ENCODE measurements around the gene SLC6A3. TPM values are rescaled to one million over a fixed set of nuclear protein-coding genes. Genes with fewer than 3 reads are reported as not detected.

Gene SLC6A3
- total and polyA plus RNA-seq, 3 donors from 2014 or later, result 0.55 to 1.5 (median 0.83) TPM

- Histone ChIP-seq H3K27ac (no peak overlapping the region), H3K4me3 (no peak overlapping the region), H3K4me1 (no peaks in the 10 kb centered on the region), H3K27me3 (no peaks in the 10 kb centered on the region), H3K36me3 (ENCODE audit: low read depth, missing control alignments) (no peaks in the 10 kb centered on the region), H3K9me3 (no peaks in the 10 kb centered on the region)
- WGBS, 2 donors, result 54% methylated on average over 19 to 36 of the region's 36 CpGs
- TF ChIP-seq CTCF (IDR thresholded peaks at IDR 0.05), result no peak
- no peak for TF ChIP-seq POLR2A (IDR thresholded peaks at IDR 0.05)
- intact Hi-C loops (cut with DNase I; ENCODE audit: low total_unique reads), result no loop called here
- DNase-seq, result no peak
Measured at GRCh38 chr5:1393571-1394501, 51.4 kb downstream of the SLC6A3 start.

- intact Hi-C loops (cut with DNase I; ENCODE audit: low total_unique reads), result no loop called here
- H3K27me3 ChIP-seq, result no peaks in the 10 kb centered on the region
- WGBS, 2 donors, result 74 to 75% methylated on average over 21 to 22 of the region's 22 CpGs
Measured at GRCh38 chr5:1392801-1393565, 52.3 kb downstream of the SLC6A3 start.

GRCh38 chr5:1392261-1392660, 53.0 kb downstream of the SLC6A3 start:
- WGBS, 2 donors, result 77 to 81% methylated on average over 11 of the region's 11 CpGs
- TF ChIP-seq CTCF (IDR thresholded peaks at IDR 0.05) (no peak), POLR2A (IDR thresholded peaks at IDR 0.05) (no peak)

More at GRCh38 chr5:1392801-1393565, 52.3 kb downstream of the SLC6A3 start:
- TF ChIP-seq CTCF (IDR thresholded peaks at IDR 0.05) (no peak), POLR2A (IDR thresholded peaks at IDR 0.05) (no peak)
- Histone ChIP-seq H3K4me1 (no peaks in the 10 kb centered on the region), H3K27ac (no peak overlapping the region), H3K36me3 (ENCODE audit: low read depth, missing control alignments) (no peaks in the 10 kb centered on the region), H3K9me3 (no peaks in the 10 kb centered on the region), H3K4me3 (no peak overlapping the region)
- no peak for DNase-seq

GRCh38 chr5:1391691-1392090, 53.5 kb downstream of the SLC6A3 start:
- H3K4me1 ChIP-seq, result peaks cover under 1% of the 10 kb centered on the region

More at GRCh38 chr5:1392261-1392660, 53.0 kb downstream of the SLC6A3 start:
- no peak for DNase-seq
- no peaks in the 10 kb centered on the region for H3K27me3 ChIP-seq
- no peaks in the 10 kb centered on the region for H3K9me3 ChIP-seq
- H3K4me1 ChIP-seq, result no peaks in the 10 kb centered on the region
- H3K27ac ChIP-seq, result no peak overlapping the region
- no peak overlapping the region for H3K4me3 ChIP-seq
- intact Hi-C loops (cut with DNase I; ENCODE audit: low total_unique reads), result no loop called here
- no peaks in the 10 kb centered on the region for H3K36me3 ChIP-seq (ENCODE audit: low read depth, missing control alignments)

More at GRCh38 chr5:1391691-1392090, 53.5 kb downstream of the SLC6A3 start:
- Histone ChIP-seq H3K27ac (no peak overlapping the region), H3K9me3 (no peaks in the 10 kb centered on the region), H3K4me3 (no peak overlapping the region), H3K36me3 (ENCODE audit: low read depth, missing control alignments) (no peaks in the 10 kb centered on the region), H3K27me3 (no peaks in the 10 kb centered on the region)
- no peak for DNase-seq
- TF ChIP-seq POLR2A (IDR thresholded peaks at IDR 0.05), result no peak
- TF ChIP-seq CTCF (IDR thresholded peaks at IDR 0.05), result no peak
- intact Hi-C loops (cut with DNase I; ENCODE audit: low total_unique reads), result no loop called here
- WGBS, 2 donors, result 77 to 79% methylated on average over 3 to 11 of the region's 11 CpGs

All from testis (tissue), 3 donors.